Measurements from ENCODE around the gene YTHDF1.
"Not testable (repeated sequence)": the region's sequence is repeated elsewhere in the genome, so short reads cannot be mapped to it uniquely, and the experiment has no call there.

Gene YTHDF1

GRCh38 chr20:63256954-63257353, 41.0 kb upstream of the YTHDF1 start:
- Histone ChIP-seq H3K9me3 (ENCODE audit: control insufficient read depth in 2 of 2, low read length in 2 of 2) (no peaks in the 10 kb centered on the region), H3K36me3 (ENCODE audit: control insufficient read depth in 2 of 2, insufficient read depth in 2 of 2, low read length in 2 of 2) (no peaks in the 10 kb centered on the region), H3K4me1 (ENCODE audit: control insufficient read depth, insufficient read depth, low read length) (peaks cover 10% of the 10 kb centered on the region), H3K27ac (ENCODE audit: low read length) (no peak overlapping the region), H3K9ac (ENCODE audit: low read length in 2 of 2) (no peak overlapping the region), H3K4me3 (ENCODE audit: low read length in 2 of 2) (no peak overlapping the region), H3K27me3 (ENCODE audit: control insufficient read depth in 1 of 2, insufficient read depth in 2 of 2, low read length in 2 of 2) (peaks cover 43 to 44% of the 10 kb centered on the region in 2 donors)

- Histone ChIP-seq H3K36me3 (ENCODE audit: control insufficient read depth in 2 of 2, insufficient read depth in 2 of 2, low read length in 2 of 2) (no peaks in the 10 kb centered on the region), H3K9ac (ENCODE audit: low read length in 2 of 2) (no peak overlapping the region), H3K27me3 (ENCODE audit: control insufficient read depth in 1 of 2, insufficient read depth in 2 of 2, low read length in 2 of 2) (peaks cover 35 to 46% of the 10 kb centered on the region in 2 donors), H3K9me3 (ENCODE audit: control insufficient read depth in 2 of 2, low read length in 2 of 2) (no peaks in the 10 kb centered on the region), H3K27ac (ENCODE audit: low read length) (no peak overlapping the region), H3K4me3 (ENCODE audit: low read length in 2 of 2) (no peak overlapping the region), H3K4me1 (ENCODE audit: control insufficient read depth, insufficient read depth, low read length) (peaks cover 10% of the 10 kb centered on the region)
These were observed 40.2 kb upstream of the YTHDF1 start for GRCh38 chr20:63255931-63256704.

DNA sequence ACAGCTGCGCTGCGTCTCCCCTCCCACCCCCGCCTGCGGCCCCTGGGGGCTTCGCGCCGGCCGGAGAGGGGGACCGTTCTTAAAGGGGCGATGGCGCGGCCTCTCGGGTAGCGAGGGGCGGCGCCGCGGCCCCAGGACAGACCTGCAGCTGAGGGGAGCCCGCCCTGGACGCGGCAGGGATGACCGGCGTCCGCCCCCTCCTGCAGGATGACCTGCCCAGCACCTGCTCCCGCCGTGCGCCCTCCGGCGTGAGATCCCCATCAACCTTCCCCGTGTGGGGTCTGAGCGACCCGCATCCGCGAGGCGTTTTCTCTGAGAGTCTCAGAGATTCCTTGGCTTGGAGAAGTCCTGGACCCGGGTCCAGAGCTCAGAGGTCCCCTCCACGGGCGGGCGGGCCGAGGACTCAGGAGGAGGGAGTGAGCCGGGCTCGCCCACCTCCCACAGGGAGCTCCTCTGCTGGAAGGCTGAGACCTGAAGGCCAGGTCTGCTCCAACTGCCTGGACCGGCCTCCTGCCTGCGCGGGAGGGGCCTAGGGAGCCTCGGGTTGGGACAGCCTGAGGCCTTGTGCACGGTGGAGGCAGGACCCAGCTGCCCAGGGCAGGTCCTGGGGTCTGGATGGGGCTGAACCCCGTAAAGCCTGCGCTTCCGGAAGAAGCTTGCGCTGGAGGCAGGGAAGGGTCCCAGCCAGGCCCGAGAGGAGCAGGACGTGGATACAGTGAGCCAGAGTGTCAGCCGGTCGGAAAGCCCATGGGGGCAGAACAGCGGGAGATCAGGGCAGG, 38.9 kb upstream of the YTHDF1 start:
- Histone ChIP-seq H3K36me3 (ENCODE audit: control insufficient read depth in 2 of 2, insufficient read depth in 2 of 2, low read length in 2 of 2) (no peaks in the 10 kb centered on the region), H3K9ac (ENCODE audit: low read length in 2 of 2) (no peak overlapping the region), H3K27ac (ENCODE audit: low read length) (no peak overlapping the region), H3K4me1 (ENCODE audit: control insufficient read depth, insufficient read depth, low read length) (peaks cover 10% of the 10 kb centered on the region), H3K27me3 (ENCODE audit: control insufficient read depth in 1 of 2, insufficient read depth in 2 of 2, low read length in 2 of 2) (peaks cover 39 to 47% of the 10 kb centered on the region in 2 donors), H3K4me3 (ENCODE audit: low read length in 2 of 2) (no peak overlapping the region), H3K9me3 (ENCODE audit: control insufficient read depth in 2 of 2, low read length in 2 of 2) (no peaks in the 10 kb centered on the region)

- Histone ChIP-seq H3K27me3 (ENCODE audit: control insufficient read depth in 1 of 2, insufficient read depth in 2 of 2, low read length in 2 of 2) (peaks cover 39 to 43% of the 10 kb centered on the region in 2 donors), H3K4me3 (ENCODE audit: low read length in 2 of 2) (peak within 1 kb of the TSS in 1 of 2 donors; percentile 60), H3K27ac (ENCODE audit: low read length) (no peak within 1 kb of the TSS), H3K9me3 (ENCODE audit: control insufficient read depth in 2 of 2, low read length in 2 of 2) (no peaks in the 10 kb centered on the region), H3K36me3 (ENCODE audit: control insufficient read depth in 2 of 2, insufficient read depth in 2 of 2, low read length in 2 of 2) (no peaks in the 10 kb centered on the region), H3K4me1 (ENCODE audit: control insufficient read depth, insufficient read depth, low read length) (peaks cover 10% of the 10 kb centered on the region), H3K9ac (ENCODE audit: low read length in 2 of 2) (no peak within 1 kb of the TSS)
These were observed 38.3 kb upstream of the YTHDF1 start, which contains the start of gene NKAIN4 for GRCh38 chr20:63254232-63254605. Gene NKAIN4 (minus strand): TSS chr20:63254463. CDS start chr20:63254450, 13 bp downstream.

GRCh38 chr20:63253438-63254231, 37.7 kb upstream of the YTHDF1 start:
- Histone ChIP-seq H3K4me1 (ENCODE audit: control insufficient read depth, insufficient read depth, low read length) (peaks cover 10% of the 10 kb centered on the region), H3K9me3 (ENCODE audit: control insufficient read depth in 2 of 2, low read length in 2 of 2) (no peaks in the 10 kb centered on the region), H3K4me3 (ENCODE audit: low read length in 2 of 2) (peak overlapping the region in 1 of 2 donors; percentile 60), H3K27me3 (ENCODE audit: control insufficient read depth in 1 of 2, insufficient read depth in 2 of 2, low read length in 2 of 2) (peaks cover 43 to 44% of the 10 kb centered on the region in 2 donors), H3K9ac (ENCODE audit: low read length in 2 of 2) (no peak overlapping the region), H3K36me3 (ENCODE audit: control insufficient read depth in 2 of 2, insufficient read depth in 2 of 2, low read length in 2 of 2) (no peaks in the 10 kb centered on the region), H3K27ac (ENCODE audit: low read length) (no peak overlapping the region)

DNA sequence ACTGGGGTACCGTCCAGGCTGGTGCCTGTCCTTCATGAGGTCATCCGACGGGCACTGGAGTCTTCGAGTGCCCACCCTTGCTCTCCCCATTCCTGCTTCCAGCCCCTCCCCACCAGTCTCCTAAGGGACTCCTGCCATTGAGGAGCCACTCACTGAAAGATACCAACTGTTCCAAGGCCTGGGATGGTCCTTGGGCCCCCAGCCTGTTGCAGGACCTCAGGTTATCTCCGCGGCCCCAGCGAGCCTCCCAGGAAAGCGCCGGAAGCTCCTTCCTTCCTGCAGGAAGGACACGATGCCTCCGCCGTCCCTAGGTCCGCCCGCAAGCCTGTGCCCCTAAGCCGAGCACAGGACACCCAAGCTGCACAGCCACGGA, 37.1 kb upstream of the YTHDF1 start:
- Histone ChIP-seq H3K4me3 (ENCODE audit: low read length in 2 of 2) (peak overlapping the region in 1 of 2 donors; percentile 60), H3K9me3 (ENCODE audit: control insufficient read depth in 2 of 2, low read length in 2 of 2) (no peaks in the 10 kb centered on the region), H3K9ac (ENCODE audit: low read length in 2 of 2) (no peak overlapping the region), H3K27me3 (ENCODE audit: control insufficient read depth in 1 of 2, insufficient read depth in 2 of 2, low read length in 2 of 2) (peaks cover 44 to 45% of the 10 kb centered on the region in 2 donors), H3K27ac (ENCODE audit: low read length) (no peak overlapping the region), H3K4me1 (ENCODE audit: control insufficient read depth, insufficient read depth, low read length) (peaks cover 10% of the 10 kb centered on the region), H3K36me3 (ENCODE audit: control insufficient read depth in 2 of 2, insufficient read depth in 2 of 2, low read length in 2 of 2) (no peaks in the 10 kb centered on the region)

GRCh38 chr20:63252284-63252711, 36.4 kb upstream of the YTHDF1 start:
- H3K9me3 ChIP-seq (ENCODE audit: control insufficient read depth in 2 of 2, low read length in 2 of 2), result no peaks in the 10 kb centered on the region
- no peak overlapping the region for H3K4me3 ChIP-seq (ENCODE audit: low read length in 2 of 2)
- H3K4me1 ChIP-seq (ENCODE audit: control insufficient read depth, insufficient read depth, low read length), result peaks cover 10% of the 10 kb centered on the region
- no peaks in the 10 kb centered on the region for H3K36me3 ChIP-seq (ENCODE audit: control insufficient read depth in 2 of 2, insufficient read depth in 2 of 2, low read length in 2 of 2)
- H3K27ac ChIP-seq (ENCODE audit: low read length), result no peak overlapping the region
- H3K27me3 ChIP-seq (ENCODE audit: control insufficient read depth in 1 of 2, insufficient read depth in 2 of 2, low read length in 2 of 2), result peaks cover 42 to 45% of the 10 kb centered on the region in 2 donors
- H3K9ac ChIP-seq (ENCODE audit: low read length in 2 of 2), result no peak overlapping the region

DNA sequence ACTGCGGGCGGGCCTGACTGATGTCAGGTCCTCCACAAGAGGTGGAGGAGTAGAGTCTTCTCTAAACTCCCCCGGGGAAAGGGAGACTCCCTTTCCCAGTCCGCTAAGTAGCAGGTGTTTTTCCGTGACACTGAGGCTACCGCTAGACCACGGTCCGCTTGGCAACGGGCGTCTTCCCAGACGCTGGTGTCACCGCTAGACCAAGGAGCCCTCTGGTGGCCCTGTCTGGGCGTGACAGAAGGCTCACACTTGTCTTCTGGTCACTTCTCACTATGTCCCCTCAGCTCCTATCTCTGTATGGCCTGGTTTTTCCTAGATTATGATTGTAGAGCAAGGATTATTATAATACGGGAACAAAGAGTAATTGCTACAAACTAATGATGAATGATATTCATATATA, 35.4 kb upstream of the YTHDF1 start:
- H3K27ac ChIP-seq (ENCODE audit: low read length); H3K4me3 ChIP-seq (ENCODE audit: low read length in 2 of 2); H3K9ac ChIP-seq (ENCODE audit: low read length in 2 of 2); H3K9me3 ChIP-seq (ENCODE audit: control insufficient read depth in 2 of 2, low read length in 2 of 2); H3K36me3 ChIP-seq (ENCODE audit: control insufficient read depth in 2 of 2, insufficient read depth in 2 of 2, low read length in 2 of 2): not testable (repeated sequence)
- Histone ChIP-seq H3K27me3 (ENCODE audit: control insufficient read depth in 1 of 2, insufficient read depth in 2 of 2, low read length in 2 of 2) (peaks cover 40 to 45% of the 10 kb centered on the region in 2 donors), H3K4me1 (ENCODE audit: control insufficient read depth, insufficient read depth, low read length) (peaks cover 10% of the 10 kb centered on the region)

DNA sequence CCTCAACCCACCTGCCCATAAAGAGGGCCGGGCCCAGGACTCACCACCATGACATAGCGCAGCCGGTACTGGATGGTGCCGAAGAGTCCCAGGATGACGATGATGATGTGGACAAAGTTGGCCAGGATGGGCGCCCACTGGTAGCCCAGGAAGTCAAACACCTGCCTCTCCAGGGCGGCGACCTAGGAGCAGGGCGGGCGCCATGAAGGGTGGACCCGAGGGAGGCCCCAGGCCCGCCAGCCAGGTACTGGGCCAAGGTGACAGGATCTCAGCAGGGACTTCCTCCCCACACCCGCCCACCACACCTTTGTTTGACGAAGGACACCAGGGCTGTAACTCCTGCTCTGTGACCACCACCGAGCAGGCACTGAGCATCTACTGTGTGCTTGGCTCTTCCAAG, 34.0 kb upstream of the YTHDF1 start:
- Histone ChIP-seq H3K9ac (ENCODE audit: low read length in 2 of 2) (no peak overlapping the region), H3K36me3 (ENCODE audit: control insufficient read depth in 2 of 2, insufficient read depth in 2 of 2, low read length in 2 of 2) (no peaks in the 10 kb centered on the region), H3K4me3 (ENCODE audit: low read length in 2 of 2) (no peak overlapping the region), H3K9me3 (ENCODE audit: control insufficient read depth in 2 of 2, low read length in 2 of 2) (no peaks in the 10 kb centered on the region), H3K27ac (ENCODE audit: low read length) (no peak overlapping the region), H3K4me1 (ENCODE audit: control insufficient read depth, insufficient read depth, low read length) (peaks cover 10% of the 10 kb centered on the region), H3K27me3 (ENCODE audit: control insufficient read depth in 1 of 2, insufficient read depth in 2 of 2, low read length in 2 of 2) (peaks cover 30 to 32% of the 10 kb centered on the region in 2 donors)

GRCh38 chr20:63248835-63249591, 33.1 kb upstream of the YTHDF1 start:
- Histone ChIP-seq H3K27ac (ENCODE audit: low read length) (no peak overlapping the region), H3K36me3 (ENCODE audit: control insufficient read depth in 2 of 2, insufficient read depth in 2 of 2, low read length in 2 of 2) (no peaks in the 10 kb centered on the region), H3K27me3 (ENCODE audit: control insufficient read depth in 1 of 2, insufficient read depth in 2 of 2, low read length in 2 of 2) (peaks cover 26 to 28% of the 10 kb centered on the region in 2 donors), H3K9ac (ENCODE audit: low read length in 2 of 2) (no peak overlapping the region), H3K4me1 (ENCODE audit: control insufficient read depth, insufficient read depth, low read length) (peaks cover 6% of the 10 kb centered on the region), H3K9me3 (ENCODE audit: control insufficient read depth in 2 of 2, low read length in 2 of 2) (no peaks in the 10 kb centered on the region), H3K4me3 (ENCODE audit: low read length in 2 of 2) (no peak overlapping the region)

Data from stomach smooth muscle (tissue), 2 donors.